NT2/D1 (cell line): ENCODE data around the gene SCAMP2.

Experiments used
- DNase-seq: peaks from one replicate; pipeline ENCODE4 v3.0.0-alpha.2; 2011; ENCODE audit warnings: low read depth, low spot score
- H3K27me3 ChIP-seq: 2 replicates; pipeline ENCODE4 v1.6.0; 2011; ENCODE audit warnings: mild to moderate bottlenecking; ENCODE audit not compliant: insufficient read length, insufficient read depth
- H3K36me3 ChIP-seq: 2 replicates; pipeline ENCODE4 v1.6.1; 2011; ENCODE audit warnings: mild to moderate bottlenecking, low read length, mixed read lengths; ENCODE audit not compliant: insufficient read depth, insufficient read length
- H3K4me1 ChIP-seq: 2 replicates; pipeline ENCODE4 v1.5.1; 2011; ENCODE audit not compliant: insufficient read depth, insufficient read length
- H3K4me3 ChIP-seq: 2 replicates; pipeline ENCODE4 v1.5.1; 2011; ENCODE audit warnings: low read depth; ENCODE audit not compliant: insufficient read length
- H3K9ac ChIP-seq: 2 replicates; pipeline ENCODE4 v1.6.0; 2011; ENCODE audit warnings: low read depth; ENCODE audit not compliant: insufficient read length
- H3K9me3 ChIP-seq: 2 replicates; pipeline ENCODE4 v1.5.1; 2011; ENCODE audit warnings: mild to moderate bottlenecking, low read length; ENCODE audit not compliant: insufficient read depth
- SUZ12 ChIP-seq: IDR thresholded peaks from 2 replicates; pipeline ENCODE4 v1.6.1; 2011; ENCODE audit not compliant: insufficient read length, insufficient read depth; ENCODE audit errors: extremely low read depth
- YY1 ChIP-seq: IDR thresholded peaks from 2 replicates; pipeline ENCODE4 v1.6.1; 2011; ENCODE audit not compliant: insufficient read length, insufficient read depth
- ZNF274 ChIP-seq: IDR thresholded peaks from 2 replicates; pipeline ENCODE4 v1.6.1; 2011; ENCODE audit warnings: mild to moderate bottlenecking, low read depth, low read length

Gene SCAMP2

GRCh38 chr15:74798388-74799254, 74.5 kb downstream of the SCAMP2 start:
- TF ChIP-seq SUZ12, result no peak
- TF ChIP-seq ZNF274, result no peak
- Histone ChIP-seq H3K36me3 (peaks cover 77% of the 10 kb centered on the region), H3K27me3 (no peaks in the 10 kb centered on the region), H3K4me3 (no peak overlapping the region), H3K9ac (no peak overlapping the region), H3K9me3 (no peaks in the 10 kb centered on the region), H3K4me1 (peaks cover 27% of the 10 kb centered on the region)
- DNase-seq, result no peak

GRCh38 chr15:74795966-74796625, 77.1 kb downstream of the SCAMP2 start:
- Histone ChIP-seq H3K9ac (no peak overlapping the region), H3K27me3 (no peaks in the 10 kb centered on the region), H3K9me3 (no peaks in the 10 kb centered on the region), H3K36me3 (peaks cover 61% of the 10 kb centered on the region), H3K4me1 (peaks cover 33% of the 10 kb centered on the region), H3K4me3 (no peak overlapping the region)
- no peak for TF ChIP-seq ZNF274
- no peak for TF ChIP-seq SUZ12
- no peak for TF ChIP-seq YY1
- DNase-seq, result no peak

GRCh38 chr15:74794970-74795349, 78.2 kb downstream of the SCAMP2 start:
- no peak for TF ChIP-seq SUZ12
- no peak for TF ChIP-seq YY1
- TF ChIP-seq ZNF274, result no peak
- Histone ChIP-seq H3K4me1 (peaks cover 29% of the 10 kb centered on the region), H3K36me3 (peaks cover 50% of the 10 kb centered on the region), H3K4me3 (no peak overlapping the region), H3K9me3 (no peaks in the 10 kb centered on the region), H3K9ac (no peak overlapping the region), H3K27me3 (no peaks in the 10 kb centered on the region)
- no peak for DNase-seq

- no peak overlapping the region for H3K9ac ChIP-seq
- H3K36me3 ChIP-seq, result peaks cover 48% of the 10 kb centered on the region
- H3K4me1 ChIP-seq, result peaks cover 29% of the 10 kb centered on the region
Measured at GRCh38 chr15:74794248-74794969, 78.8 kb downstream of the SCAMP2 start.

More at GRCh38 chr15:74794248-74794969, 78.8 kb downstream of the SCAMP2 start:
- no peak for TF ChIP-seq ZNF274
- no peak for TF ChIP-seq SUZ12
- no peak for TF ChIP-seq YY1
- no peaks in the 10 kb centered on the region for H3K27me3 ChIP-seq
- H3K4me3 ChIP-seq, result no peak overlapping the region
- no peak for DNase-seq
- no peaks in the 10 kb centered on the region for H3K9me3 ChIP-seq
